Fibroblast of skin of left quadriceps (primary cell): ENCODE data around the gene TSPAN18.

ENCODE experiments used
- DNase-seq, 2 experiments: peaks; one replicate each; pipeline ENCODE4 v3.0.0-alpha.2; 2013; ENCODE audit warnings: low read depth in 2 of 2

Gene TSPAN18

GRCh38 chr11:44777209-44778194 lies 50.7 kb downstream of the TSPAN18 start:
- DNase-seq, result no peak

GRCh38 chr11:44778195-44779100 lies 51.7 kb downstream of the TSPAN18 start:
- DNase-seq, result no peak

GRCh38 chr11:44779736-44780520 lies 53.2 kb downstream of the TSPAN18 start:
- DNase-seq, result no peak

GRCh38 chr11:44780940-44781631 lies 54.3 kb downstream of the TSPAN18 start:
- no peak for DNase-seq

- no peak for DNase-seq
Measured at GRCh38 chr11:44781655-44782054, 54.9 kb downstream of the TSPAN18 start.

- DNase-seq, result no peak
Measured at GRCh38 chr11:44782478-44782877, 55.7 kb downstream of the TSPAN18 start.

GRCh38 chr11:44784436-44784760 lies 57.6 kb downstream of the TSPAN18 start:
- no peak for DNase-seq

- DNase-seq, result no peak
Measured at GRCh38 chr11:44784851-44785250, 58.1 kb downstream of the TSPAN18 start.

- DNase-seq, result no peak
Measured at GRCh38 chr11:44785856-44786607, 59.3 kb downstream of the TSPAN18 start.

GRCh38 chr11:44787070-44787469 lies 60.3 kb downstream of the TSPAN18 start:
- no peak for DNase-seq

- no peak for DNase-seq
Measured at GRCh38 chr11:44787981-44788380, 61.2 kb downstream of the TSPAN18 start.

GRCh38 chr11:44788536-44789261 lies 61.9 kb downstream of the TSPAN18 start:
- peak in 1 of 2 experiments; percentile 35 for DNase-seq

GRCh38 chr11:44789496-44789895 lies 62.7 kb downstream of the TSPAN18 start:
- DNase-seq, result no peak

GRCh38 chr11:44790211-44790610 lies 63.4 kb downstream of the TSPAN18 start:
- DNase-seq, result no peak

GRCh38 chr11:44791316-44791925 lies 64.7 kb downstream of the TSPAN18 start:
- DNase-seq, result no peak

- DNase-seq, result no peak
Measured at GRCh38 chr11:44792171-44792570, 65.4 kb downstream of the TSPAN18 start.

GRCh38 chr11:44793350-44794090 lies 66.8 kb downstream of the TSPAN18 start:
- no peak for DNase-seq

- DNase-seq, result no peak
Measured at GRCh38 chr11:44795803-44796535, 69.2 kb downstream of the TSPAN18 start.
